Omental fat pad (tissue), 4 donors: ENCODE results near the gene ATRIP. TPM values are rescaled to one million over a fixed set of nuclear protein-coding genes. Genes with fewer than 3 reads are reported as not detected.

Experiments
- ATAC-seq: fragments of 150-250 bp; one replicate; pipeline ENCODE4 v1.9.1; 2016; ENCODE audit warnings: mild to moderate bottlenecking, moderate library complexity; ENCODE audit not compliant: low FRiP score
- DNase-seq: peaks from one replicate; pipeline ENCODE4 v3.0.0-alpha.2; 2019; ENCODE audit warnings: low spot score
- CTCF ChIP-seq, 3 donors: fragments of 450-650 bp; IDR thresholded peaks; one replicate each; pipeline ENCODE4 v1.5.1; 2016 to 2017; ENCODE audit warnings: antibody characterized with exemption in 3 of 3, mild to moderate bottlenecking in 3 of 3, moderate library complexity in 2 of 3
- total RNA-seq, 4 donors: library from RNA; depleted of rRNA; stranded (reverse); fragments of >200 nt; gene quantifications; one replicate each; pipeline ENCODE4 v1.1.0, GENCODE V29; 2016

Gene ATRIP
- total RNA-seq, 4 donors from 2014 or later: 4.0 to 6.5 (median 5.5) TPM

GRCh38 chr3:48429960-48430707 is 16.4 kb upstream of the ATRIP start, which contains the start of gene PLXNB1:
Gene PLXNB1, minus strand, starts transcription at chr3:48430086. Its CDS starts 5,475 bp downstream, at chr3:48424611.
- ATAC-seq: peak; percentile 62
- no peak for TF ChIP-seq CTCF (IDR thresholded peaks at IDR 0.05)
- peak; percentile 73 for DNase-seq

GRCh38 chr3:48430708-48431101 is 15.8 kb upstream of the ATRIP start:
- ATAC-seq: no peak
- DNase-seq: no peak
- no peak for TF ChIP-seq CTCF (IDR thresholded peaks at IDR 0.05)

GRCh38 chr3:48431224-48432029 is 15.1 kb upstream of the ATRIP start:
- DNase-seq: no peak
- ATAC-seq: no peak
- no peak for TF ChIP-seq CTCF (IDR thresholded peaks at IDR 0.05)

GRCh38 chr3:48432411-48433371 is 13.8 kb upstream of the ATRIP start:
- ATAC-seq (no peak), DNase-seq (no peak)
- TF ChIP-seq CTCF (IDR thresholded peaks at IDR 0.05): no peak

- DNase-seq: no peak
- TF ChIP-seq CTCF (IDR thresholded peaks at IDR 0.05): no peak
- ATAC-seq: peak; percentile 50
These were observed 12.9 kb upstream of the ATRIP start for GRCh38 chr3:48433472-48434118.

GRCh38 chr3:48434591-48435222 is 11.8 kb upstream of the ATRIP start:
- TF ChIP-seq CTCF (IDR thresholded peaks at IDR 0.05): no peak
- ATAC-seq (no peak), DNase-seq (no peak)
